Islet of Langerhans (tissue), 1 donor: ENCODE results near the gene INSYN2A.

ENCODE experiments used
- FAIRE-seq: peaks from one replicate; lab custom pipeline; 2011; peaks lifted over from hg19 to GRCh38; lab: Jason Lieb, UNC

INSYN2A gene

DNA sequence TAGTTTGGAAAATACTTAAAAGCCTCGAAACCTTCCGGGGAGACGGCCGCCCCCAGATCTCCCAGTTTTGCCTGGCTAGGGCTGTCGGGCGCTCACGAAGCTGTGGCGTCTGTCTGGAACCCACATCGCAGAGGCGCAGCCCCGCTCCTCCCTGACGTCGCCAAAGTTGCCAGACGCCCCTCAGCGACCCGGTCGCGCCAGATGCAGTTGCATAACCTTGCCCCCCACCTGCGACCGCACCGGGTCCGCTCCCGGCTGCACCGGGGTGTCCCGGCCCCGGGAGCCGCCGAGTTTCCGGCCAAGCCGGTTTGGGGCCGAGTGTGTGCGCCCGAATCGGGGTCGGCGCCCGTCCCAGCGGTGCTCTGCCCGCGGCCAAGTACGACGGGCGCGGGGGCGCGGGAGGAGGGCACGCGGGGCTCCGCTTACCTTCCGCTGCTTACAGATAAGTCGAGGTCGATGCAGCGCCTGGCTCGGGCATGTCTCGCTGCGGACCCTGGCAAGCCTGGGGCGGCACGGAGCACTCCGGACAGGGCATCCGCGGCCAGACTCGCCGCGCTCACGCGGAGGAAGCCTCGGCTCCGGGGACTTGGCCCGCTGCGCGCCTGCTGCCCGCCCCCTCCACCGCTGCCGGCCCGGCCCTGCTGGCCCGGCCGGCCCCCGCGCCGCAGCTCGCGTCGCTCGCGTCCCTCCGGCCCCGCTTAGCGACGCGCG is 665 bp downstream of the INSYN2A start:
- no peak for FAIRE-seq

GRCh38 chr10:127195041-127195506 is 1.3 kb downstream of the INSYN2A start:
- FAIRE-seq = no peak

DNA sequence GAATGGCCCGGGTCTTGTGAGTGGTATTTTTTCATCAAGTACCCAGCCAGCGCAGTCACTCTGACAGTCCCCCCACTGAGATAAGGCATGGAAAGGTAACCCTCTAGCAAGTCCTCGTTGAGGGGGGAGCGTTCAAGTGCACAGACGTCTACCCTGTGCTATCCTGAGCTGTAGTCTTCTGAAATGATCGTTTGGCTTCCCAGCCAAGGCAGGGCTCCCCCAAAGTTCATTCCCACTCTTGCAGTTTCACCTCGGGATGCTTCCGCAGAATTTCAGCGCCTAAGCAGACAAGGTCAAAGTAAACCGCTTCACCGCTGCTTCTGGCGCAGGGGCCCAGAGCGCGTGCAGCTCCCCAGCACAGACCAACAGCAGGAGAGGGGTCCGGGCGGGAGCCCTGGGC is 1.8 kb downstream of the INSYN2A start:
- FAIRE-seq = no peak

DNA sequence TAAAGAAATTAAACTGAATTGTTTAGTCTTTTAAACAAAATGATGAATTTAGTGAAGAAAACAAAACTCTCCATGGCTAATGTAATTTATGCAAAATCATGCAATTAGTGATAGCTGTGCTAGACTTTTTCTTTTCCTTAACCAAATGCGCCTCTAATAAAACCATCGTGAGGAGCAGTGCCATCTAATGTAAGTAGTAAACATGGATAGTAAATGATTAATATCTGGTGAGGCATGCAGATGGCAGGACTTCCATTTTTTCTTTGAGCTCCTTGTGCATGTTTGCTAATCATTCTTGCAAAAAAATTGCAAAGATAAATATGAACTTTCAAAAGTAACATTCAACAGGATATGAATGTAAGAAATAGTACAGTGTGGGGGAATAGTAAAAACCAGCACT is 2.3 kb downstream of the INSYN2A start:
- no peak for FAIRE-seq

GRCh38 chr10:127193125-127193524 is 3.3 kb downstream of the INSYN2A start:
- no peak for FAIRE-seq

DNA sequence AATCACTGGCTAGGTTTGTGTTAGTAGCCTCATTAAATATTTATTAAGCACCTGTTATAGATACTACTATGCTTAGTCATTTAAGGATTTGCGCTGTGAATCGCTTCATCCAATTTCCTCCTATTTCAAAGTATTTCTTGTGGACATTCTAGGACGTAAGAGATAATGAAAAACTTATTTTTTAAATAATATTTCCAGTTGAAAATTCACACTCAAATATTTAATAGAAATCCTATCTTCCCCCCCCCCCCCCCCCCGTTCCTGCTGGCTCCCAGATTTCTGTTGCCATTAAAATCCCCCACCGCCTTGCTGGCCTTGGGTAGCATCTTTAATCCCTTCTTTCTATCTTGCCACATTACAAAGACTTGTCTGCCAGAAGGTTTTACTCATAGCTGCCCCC is 6.0 kb downstream of the INSYN2A start:
- FAIRE-seq = no peak

GRCh38 chr10:127189226-127189625 is 7.2 kb downstream of the INSYN2A start:
- no peak for FAIRE-seq

DNA sequence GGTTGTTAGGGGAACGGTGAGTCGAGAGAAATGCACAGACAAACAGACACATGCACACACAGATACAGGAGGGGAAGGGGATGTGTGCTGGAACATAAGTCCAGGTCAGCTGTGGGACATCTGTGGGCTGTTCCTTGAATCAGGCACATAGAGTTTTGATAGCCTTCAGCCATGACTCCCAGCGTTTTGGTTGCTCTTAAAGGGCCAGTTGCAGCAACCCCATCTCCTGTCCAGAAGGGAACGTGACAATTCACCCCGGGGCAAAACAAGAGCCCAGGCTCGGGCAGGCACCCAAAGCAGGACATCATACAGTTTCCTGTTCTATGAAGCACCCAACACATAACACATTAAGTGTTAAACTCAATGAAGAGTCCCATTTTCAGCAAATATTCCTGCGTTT is 9.6 kb downstream of the INSYN2A start:
- no peak for FAIRE-seq

DNA sequence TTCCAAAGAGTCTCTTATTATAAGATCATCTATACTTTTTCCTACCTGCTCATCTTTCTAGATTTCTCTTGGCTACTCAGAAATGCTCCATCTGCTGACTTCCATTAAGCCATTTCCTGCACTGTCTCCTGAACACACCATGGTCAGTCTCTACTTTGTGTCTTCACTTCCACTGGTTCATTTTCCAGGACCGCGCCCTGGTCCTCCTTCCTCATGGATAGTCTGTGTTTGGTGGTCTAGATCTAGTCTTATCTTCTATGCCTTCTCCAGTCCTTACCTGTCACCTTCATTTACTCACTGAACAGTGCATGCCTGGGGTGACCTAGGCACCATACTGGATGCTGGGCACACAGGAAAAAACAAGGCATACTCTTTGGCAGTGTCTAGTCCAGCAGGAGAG is 11.8 kb downstream of the INSYN2A start:
- no peak for FAIRE-seq

DNA sequence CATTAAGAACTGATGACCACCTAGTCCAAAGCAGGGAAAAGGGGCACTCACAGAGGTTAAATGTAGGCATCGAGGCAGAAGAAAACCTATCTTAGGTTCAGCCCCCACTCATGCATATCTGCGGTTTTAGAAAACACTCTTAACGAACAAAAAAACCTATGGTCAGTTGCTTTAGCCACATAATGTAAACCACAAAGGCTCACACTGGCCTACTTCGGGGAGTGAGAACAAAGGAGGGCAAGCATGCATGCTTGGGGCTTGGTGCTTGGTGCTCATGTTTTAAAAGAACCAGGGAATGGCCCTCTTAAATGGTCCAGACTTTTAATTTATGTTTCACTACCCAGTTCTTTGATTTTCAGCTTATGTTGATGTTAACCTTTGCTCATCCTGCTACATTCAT is 14.2 kb downstream of the INSYN2A start:
- FAIRE-seq = no peak

DNA sequence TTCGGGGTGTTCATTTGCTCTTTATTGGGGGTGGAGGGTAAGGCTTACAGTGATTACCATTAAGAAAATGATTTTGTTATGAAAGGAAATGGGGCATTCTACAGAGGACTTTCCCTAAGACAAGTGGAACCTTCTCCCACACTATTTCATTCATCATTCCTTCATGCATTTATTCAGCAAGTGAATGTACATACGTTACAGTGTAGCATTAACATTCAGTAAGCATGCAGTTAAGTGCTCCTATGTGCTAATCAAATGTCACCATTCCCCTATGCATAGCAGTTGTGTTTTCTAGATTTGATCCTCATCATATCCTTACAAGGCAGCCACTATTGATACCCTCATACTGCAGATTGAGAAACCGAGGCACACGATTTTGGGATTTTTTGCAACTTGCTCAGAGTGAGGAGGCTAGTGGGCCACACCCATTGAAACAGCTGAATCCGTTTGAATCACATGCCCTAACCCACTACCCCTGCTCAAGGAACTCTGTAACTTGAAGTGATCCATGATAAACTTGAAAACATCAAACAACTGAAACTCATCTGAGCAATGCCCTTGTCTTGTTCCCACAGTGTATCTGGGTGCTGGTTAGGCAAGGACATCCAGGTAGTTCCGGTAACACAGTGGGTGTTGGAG is 16.7 kb downstream of the INSYN2A start:
- FAIRE-seq = no peak

DNA sequence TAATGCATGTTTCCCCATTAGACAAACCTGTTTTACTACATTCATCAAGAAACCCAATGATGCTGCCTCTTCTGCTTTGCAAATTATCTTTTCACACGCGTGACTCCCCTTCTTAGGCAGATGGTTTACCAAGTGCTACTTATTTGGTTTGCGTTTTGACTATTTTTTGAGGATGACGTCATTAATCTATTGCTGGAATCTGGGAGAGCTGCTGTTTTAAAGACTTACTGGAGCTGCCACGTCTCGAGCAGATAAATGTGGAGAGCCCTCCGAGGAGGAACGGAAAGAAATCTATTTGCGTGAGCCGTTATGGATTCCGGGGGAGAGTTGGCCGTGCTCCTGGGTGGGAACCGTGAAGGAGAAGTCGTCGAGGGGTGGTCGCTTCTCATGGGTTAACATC is 19.7 kb downstream of the INSYN2A start:
- no peak for FAIRE-seq

GRCh38 chr10:127175357-127176110 is 20.9 kb downstream of the INSYN2A start:
- FAIRE-seq = no peak

DNA sequence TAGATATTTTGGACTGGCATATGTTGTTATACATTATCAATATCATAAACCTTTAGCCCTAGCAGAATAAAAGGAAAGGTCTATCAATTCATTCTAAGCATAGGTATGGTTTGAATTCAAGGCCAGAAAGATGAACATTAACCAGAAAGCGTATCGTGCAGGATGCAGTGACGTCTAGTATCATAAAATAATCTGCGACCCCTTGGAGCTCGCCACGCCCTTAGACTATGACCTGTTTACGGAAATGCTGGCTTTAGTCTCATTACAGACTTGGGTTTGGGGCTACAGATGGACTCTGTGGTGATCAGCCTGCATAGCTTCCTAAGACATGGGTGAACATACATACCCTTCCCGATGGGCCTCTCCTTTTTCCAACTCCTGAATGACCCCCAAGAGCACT is 21.5 kb downstream of the INSYN2A start:
- no peak for FAIRE-seq

- FAIRE-seq = no peak
These were observed 28.1 kb downstream of the INSYN2A start for GRCh38 chr10:127168261-127168660.

GRCh38 chr10:127162841-127163240 is 33.5 kb downstream of the INSYN2A start:
- no peak for FAIRE-seq

DNA sequence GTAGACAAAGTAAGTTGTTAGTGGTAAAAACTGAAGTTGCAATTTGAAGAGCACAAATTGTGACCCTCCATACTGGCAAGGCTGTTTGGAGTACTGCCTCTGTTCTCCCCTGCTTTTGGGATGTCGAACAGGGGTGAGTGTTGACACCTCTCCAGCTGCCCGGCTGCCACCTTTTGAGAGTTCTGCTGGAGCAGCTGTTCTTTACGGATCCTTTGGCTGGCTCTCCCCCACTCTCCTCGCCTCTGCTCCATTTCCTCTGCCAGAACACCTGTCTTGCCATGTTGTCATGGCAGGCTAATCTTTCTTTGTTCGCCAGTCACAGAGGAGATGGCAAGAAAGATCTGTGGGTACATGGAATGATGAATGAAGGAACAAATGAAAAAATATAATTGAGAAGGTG is 34.9 kb downstream of the INSYN2A start:
- no peak for FAIRE-seq

- no peak for FAIRE-seq
These were observed 36.6 kb downstream of the INSYN2A start for GRCh38 chr10:127159648-127160245.

DNA sequence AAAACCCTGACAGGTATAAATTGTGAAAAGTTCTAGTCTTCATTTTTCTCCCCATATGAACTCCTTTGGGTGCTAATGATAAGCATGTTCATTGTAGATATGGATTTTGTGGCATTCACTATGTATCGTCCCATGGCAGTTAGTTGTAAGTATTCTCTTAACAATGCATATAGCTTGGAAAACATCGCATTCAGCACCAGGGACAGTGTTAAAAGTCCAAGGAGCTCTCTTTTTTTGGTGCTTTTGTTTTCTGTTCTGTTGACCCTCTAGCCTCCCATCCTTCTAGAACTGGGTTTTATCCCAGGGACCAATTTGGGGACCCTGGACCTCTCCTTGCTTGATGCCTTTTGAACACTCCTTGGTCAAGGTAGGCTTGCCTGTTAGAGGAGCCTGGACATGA is 37.7 kb downstream of the INSYN2A start:
- FAIRE-seq = no peak

- no peak for FAIRE-seq
These were observed 38.7 kb downstream of the INSYN2A start for GRCh38 chr10:127157506-127158200.

DNA sequence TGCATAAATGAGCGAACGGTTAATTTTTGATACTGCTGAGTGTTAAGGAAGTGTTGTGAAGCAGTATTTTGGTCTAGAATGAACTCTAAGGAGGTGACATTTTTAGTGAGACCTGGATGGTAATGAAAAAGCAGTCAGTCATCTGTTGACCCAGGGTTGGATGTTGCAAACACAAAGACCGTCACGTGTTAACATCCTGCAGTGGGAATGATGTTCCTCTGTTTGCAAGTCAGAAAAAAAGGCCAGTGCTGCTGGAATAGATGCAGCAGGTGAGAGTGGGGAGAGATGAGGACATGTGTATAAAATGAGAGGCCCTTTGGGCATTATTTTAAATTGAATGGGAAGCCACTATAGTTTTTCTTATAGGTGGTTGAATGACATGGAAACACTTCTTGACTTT is 39.3 kb downstream of the INSYN2A start:
- FAIRE-seq = no peak
